ENCODE measurements around the gene HLA-DPA1.

- no peak for TF ChIP-seq CTCF (conservative IDR thresholded peaks at IDR 0.05)
- TF ChIP-seq ZFX (IDR thresholded peaks at IDR 0.05) = no peak
Observed at GRCh38 chr6:33113755-33114154, 40.3 kb upstream of the HLA-DPA1 start.
